Brain pericyte (primary cell): ENCODE results near the gene EDA2R.
A peak's percentile ranks its signal among the peaks of the same experiment; 100 is the strongest.

Source experiments
- DNase-seq: peaks from one replicate; pipeline ENCODE4 v3.0.0-alpha.2; 2012; ENCODE audit warnings: low read depth, low spot score

EDA2R gene

GRCh38 chrX:66638591-66639500 is at the start of gene EDA2R:
Gene EDA2R, minus strand, starts transcription at chrX:66639078. Its CDS starts 23,058 bp downstream, at chrX:66616020.
- DNase-seq: peak; percentile 12

GRCh38 chrX:66684196-66684595 is 45.3 kb upstream of the EDA2R start:
- DNase-seq: no peak

- DNase-seq: no peak
These were observed 41.6 kb upstream of the EDA2R start for GRCh38 chrX:66680451-66680850.

- no peak for DNase-seq
These were observed 38.6 kb upstream of the EDA2R start for GRCh38 chrX:66677430-66677829.

GRCh38 chrX:66676990-66677389 is 38.1 kb upstream of the EDA2R start:
- DNase-seq: peak; percentile 5

- DNase-seq: no peak
These were observed 37.5 kb upstream of the EDA2R start for GRCh38 chrX:66676413-66676812.

GRCh38 chrX:66675541-66675940 is 36.7 kb upstream of the EDA2R start:
- DNase-seq: no peak

- DNase-seq: no peak
These were observed 35.6 kb upstream of the EDA2R start for GRCh38 chrX:66674506-66674905.

GRCh38 chrX:66672106-66672505 is 33.2 kb upstream of the EDA2R start:
- DNase-seq: no peak

GRCh38 chrX:66654411-66654810 is 15.5 kb upstream of the EDA2R start:
- DNase-seq: no peak

- peak; percentile 50 for DNase-seq
These were observed 3.5 kb downstream of the EDA2R start for GRCh38 chrX:66635360-66635759.

GRCh38 chrX:66634272-66634671 is 4.6 kb downstream of the EDA2R start:
- no peak for DNase-seq

- no peak for DNase-seq
These were observed 5.3 kb downstream of the EDA2R start for GRCh38 chrX:66633541-66633940.

- no peak for DNase-seq
These were observed 5.9 kb downstream of the EDA2R start for GRCh38 chrX:66632981-66633380.

- DNase-seq: no peak
These were observed 6.4 kb downstream of the EDA2R start for GRCh38 chrX:66632473-66632872.

- DNase-seq: no peak
These were observed 13.4 kb downstream of the EDA2R start for GRCh38 chrX:66625525-66625924.

GRCh38 chrX:66622209-66622608 is 16.7 kb downstream of the EDA2R start:
- DNase-seq: no peak

- DNase-seq: no peak
These were observed 21.9 kb downstream of the EDA2R start for GRCh38 chrX:66616944-66617343.

- DNase-seq: no peak
These were observed 36.4 kb downstream of the EDA2R start for GRCh38 chrX:66602381-66602938.

GRCh38 chrX:66601522-66601921 is 37.4 kb downstream of the EDA2R start:
- DNase-seq: no peak

- no peak for DNase-seq
These were observed 59.7 kb downstream of the EDA2R start for GRCh38 chrX:66579219-66579618.

GRCh38 chrX:66553973-66554372 is 84.9 kb downstream of the EDA2R start:
- DNase-seq: no peak

- no peak for DNase-seq
These were observed 91.0 kb downstream of the EDA2R start for GRCh38 chrX:66547847-66548369.
